ENCODE measurements around the gene EVA1C.
"Not testable (repeated sequence)": the region's sequence is repeated elsewhere in the genome, so short reads cannot be mapped to it uniquely, and the experiment has no call there.

EVA1C gene

DNA sequence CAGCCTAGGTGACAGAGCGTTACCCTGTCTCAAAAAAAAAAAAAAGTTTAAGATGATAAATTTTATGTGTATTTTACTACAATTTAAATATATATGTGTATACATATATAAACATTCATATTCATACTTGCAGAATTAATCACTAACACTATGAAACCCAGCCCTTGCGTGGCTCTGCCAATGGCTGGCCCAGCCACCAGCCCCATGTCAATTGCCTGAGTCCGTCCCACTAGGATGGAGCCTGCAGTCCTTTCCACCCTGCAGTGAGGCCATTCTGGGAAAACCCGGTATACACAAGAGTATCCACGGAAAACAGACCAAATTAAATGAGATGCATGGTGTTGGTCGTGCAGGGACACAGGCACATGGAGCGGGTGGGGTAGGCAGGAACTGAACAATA lies 123.1 kb downstream of the EVA1C start:
- no peak for DNase-seq

DNA sequence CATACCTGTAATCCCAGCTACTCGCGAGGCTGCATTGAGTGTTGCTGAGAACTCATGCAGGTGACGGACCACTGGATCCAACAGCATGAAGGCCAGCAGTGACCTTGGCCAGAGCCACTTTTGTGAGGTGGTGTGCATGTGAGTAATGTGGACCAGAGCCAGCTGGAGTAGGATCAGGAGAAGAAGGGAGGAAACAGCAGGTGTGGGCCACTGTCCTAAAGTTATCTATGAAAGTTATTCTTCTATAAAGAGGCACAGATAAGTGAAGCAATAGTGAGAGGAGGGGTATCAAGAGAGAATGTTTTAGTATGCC lies 125.0 kb downstream of the EVA1C start:
- no peak for DNase-seq

GRCh38 chr21:32538147-32538792 lies 125.8 kb downstream of the EVA1C start:
- DNase-seq = no peak

DNA sequence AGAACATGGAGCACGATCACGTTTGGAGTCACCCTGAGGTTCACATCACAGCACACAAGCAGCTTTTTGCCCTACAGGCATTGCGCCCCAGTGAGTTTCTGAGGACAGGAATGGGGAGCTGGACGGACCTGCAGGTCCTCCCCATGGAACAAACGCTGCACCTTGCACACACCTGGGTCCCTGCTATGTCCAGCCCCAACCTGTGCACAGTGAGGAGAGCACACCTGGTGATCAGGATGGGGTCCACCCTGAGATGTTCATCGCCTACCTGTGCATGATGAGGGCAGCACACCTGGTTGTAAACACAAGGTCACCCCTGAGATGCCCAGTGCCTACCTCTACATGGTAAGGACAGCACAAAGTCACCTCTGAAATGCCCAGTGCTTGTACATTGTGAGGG lies 126.9 kb downstream of the EVA1C start:
- DNase-seq = no peak

DNA sequence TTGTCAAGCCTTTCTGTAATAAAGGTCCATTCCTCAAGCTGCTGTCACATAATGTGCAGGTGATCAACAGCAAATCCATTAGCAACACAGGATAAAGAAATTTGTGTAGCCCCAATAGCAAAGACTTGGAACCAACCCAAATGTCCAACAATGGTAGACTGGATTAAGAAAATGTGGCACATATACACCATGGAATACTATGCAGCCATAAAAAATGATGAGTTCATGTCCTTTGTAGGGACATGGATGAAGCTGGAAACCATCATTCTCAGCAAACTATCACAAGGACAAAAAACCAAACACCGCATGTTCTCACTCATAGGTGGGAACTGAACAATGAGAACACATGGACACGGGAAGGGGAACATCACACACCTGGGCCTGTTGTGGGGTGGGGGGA lies 130.6 kb downstream of the EVA1C start:
- not testable (repeated sequence) for DNase-seq

GRCh38 chr21:32543975-32544374 lies 131.5 kb downstream of the EVA1C start:
- no peak for DNase-seq

DNA sequence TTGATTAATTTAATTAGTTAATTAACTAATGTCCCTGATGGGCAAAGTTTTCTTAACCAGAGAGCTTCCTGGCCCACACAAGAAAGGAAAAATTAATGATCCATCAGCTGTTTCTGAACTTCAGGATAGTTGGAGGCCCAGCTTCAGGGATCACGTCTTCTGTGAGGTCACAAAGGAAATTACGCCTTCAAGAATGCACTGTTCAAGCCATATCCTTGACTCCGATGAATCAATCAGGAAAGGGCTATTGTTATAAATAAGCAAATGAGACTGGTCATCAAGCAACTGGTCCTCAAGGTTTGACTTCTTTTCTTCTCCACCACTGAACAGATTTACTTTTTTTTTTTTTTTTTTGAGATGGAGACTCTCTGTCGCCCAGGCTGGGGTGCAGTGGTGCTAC lies 132.2 kb downstream of the EVA1C start:
- no peak for DNase-seq

GRCh38 chr21:32545948-32546441 lies 133.5 kb downstream of the EVA1C start:
- no peak for DNase-seq

- no peak for DNase-seq
Measured at GRCh38 chr21:32547018-32547417, 134.5 kb downstream of the EVA1C start.

DNA sequence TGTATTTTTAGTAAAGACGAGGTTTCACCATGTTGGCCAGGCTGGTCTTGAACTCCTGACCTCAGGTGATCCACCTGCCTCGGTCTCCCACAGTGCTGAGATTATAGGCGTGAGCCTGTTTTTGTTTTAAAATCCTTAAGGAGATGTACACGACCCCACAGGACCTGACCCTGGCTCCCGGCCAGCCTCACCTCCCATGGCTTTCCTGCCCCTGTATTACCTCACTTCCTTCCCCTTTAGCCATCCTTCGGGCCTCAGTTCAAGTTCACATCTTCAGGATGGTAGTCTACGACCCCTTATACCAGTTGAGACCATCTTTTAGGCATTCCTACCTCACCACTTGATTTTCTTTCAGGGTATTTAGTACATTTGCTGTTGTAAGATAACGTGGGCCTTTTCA lies 136.5 kb downstream of the EVA1C start:
- no peak for DNase-seq

DNA sequence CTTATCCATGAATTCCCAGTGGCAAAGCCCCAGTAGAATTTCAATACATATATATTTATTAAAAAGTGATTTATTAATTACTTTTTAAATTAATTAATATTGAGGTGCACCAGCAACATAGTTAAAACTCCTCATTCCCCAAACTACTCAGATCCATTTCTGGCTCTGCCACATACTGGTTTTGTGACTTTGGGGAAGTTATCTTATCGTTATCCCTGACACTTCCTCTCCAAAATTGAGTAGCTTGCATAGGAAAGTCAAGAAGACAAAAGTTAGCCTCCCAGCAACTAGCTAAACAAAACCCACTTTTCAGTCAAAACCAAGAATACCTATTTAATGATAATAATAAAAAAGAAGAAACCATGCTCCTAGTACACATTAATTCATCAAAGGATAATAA lies 136.9 kb downstream of the EVA1C start:
- no peak for DNase-seq

- no peak for DNase-seq
Measured at GRCh38 chr21:32549886-32550285, 137.4 kb downstream of the EVA1C start.

GRCh38 chr21:32554832-32555638 lies 142.5 kb downstream of the EVA1C start:
- no peak for DNase-seq

GRCh38 chr21:32558106-32558505 lies 145.6 kb downstream of the EVA1C start:
- DNase-seq = no peak

- DNase-seq = no peak
Measured at GRCh38 chr21:32559006-32559610, 146.6 kb downstream of the EVA1C start.

DNA sequence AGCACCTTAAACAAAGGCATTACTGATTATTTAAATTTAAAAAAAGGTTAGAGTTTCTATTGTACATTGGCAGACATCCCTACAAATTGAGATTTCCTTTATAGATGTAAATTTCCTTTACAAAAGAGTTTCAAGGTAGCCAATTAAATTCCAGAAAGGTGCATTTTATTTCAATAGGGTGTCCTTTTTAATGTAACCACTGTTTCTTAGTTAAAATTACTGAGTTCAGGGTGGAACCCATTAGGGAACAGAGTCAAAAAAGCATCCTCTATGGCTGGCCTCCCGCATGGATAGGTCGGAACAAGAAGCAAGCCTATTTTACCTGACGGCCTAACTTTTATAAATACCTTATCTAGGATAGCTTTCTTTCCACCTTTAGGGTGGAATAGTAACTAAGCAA lies 148.4 kb downstream of the EVA1C start:
- DNase-seq = no peak

DNA sequence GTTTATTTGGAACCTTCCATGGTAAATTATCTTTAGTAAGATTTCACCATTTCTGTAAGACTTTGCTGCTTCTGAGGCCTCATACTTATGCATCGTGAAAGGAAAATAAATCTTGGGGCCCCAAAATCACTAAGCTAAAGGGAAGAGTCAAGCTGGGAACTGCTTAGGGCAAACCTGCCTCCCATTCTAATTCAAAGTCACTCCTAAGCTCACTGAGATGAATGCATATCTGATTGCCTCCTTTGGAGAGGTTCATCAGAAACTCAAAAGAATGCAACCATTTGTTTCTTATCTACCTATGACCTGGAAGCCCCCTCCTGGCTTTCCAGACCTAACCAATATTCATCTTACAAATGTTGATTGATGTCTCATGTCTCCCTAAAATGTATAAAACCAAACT lies 149.0 kb downstream of the EVA1C start:
- not testable (repeated sequence) for DNase-seq

GRCh38 chr21:32562426-32562825 lies 149.9 kb downstream of the EVA1C start:
- DNase-seq = no peak

GRCh38 chr21:32562915-32563314 lies 150.4 kb downstream of the EVA1C start:
- no peak for DNase-seq

Data from NCI-H2107 (cell line).